Mesendoderm (in vitro differentiated cells): ENCODE data around the gene ME2. TPM values are rescaled to one million over a fixed set of nuclear protein-coding genes. Genes with fewer than 3 reads are reported as not detected.
"Not testable (repeated sequence)": the region's sequence is repeated elsewhere in the genome, so short reads cannot be mapped to it uniquely, and the experiment has no call there.

ENCODE experiments used
- DNase-seq: peaks from one replicate; pipeline ENCODE4 v3.0.0; 2013
- H2AK5ac ChIP-seq: 2 replicates; pipeline ENCODE4 v1.6.1; 2013; ENCODE audit warnings: low read length, inconsistent platforms
- H2BK120ac ChIP-seq: 2 replicates; pipeline ENCODE4 v1.6.1; 2013; ENCODE audit warnings: low read depth, mild to moderate bottlenecking, low read length, moderate library complexity, mixed read lengths
- H2BK15ac ChIP-seq: replicated peaks from 2 replicates; pipeline ENCODE4 v1.6.1; 2013; ENCODE audit warnings: low read depth, mild to moderate bottlenecking, moderate library complexity
- H2BK5ac ChIP-seq: 2 replicates; pipeline ENCODE4 v1.6.1; 2013; ENCODE audit warnings: low read length, inconsistent platforms
- H3K18ac ChIP-seq: 2 replicates; pipeline ENCODE4 v1.6.1; 2013; ENCODE audit warnings: mild to moderate bottlenecking, low read length, mixed read lengths
- H3K23ac ChIP-seq: one replicate; pipeline ENCODE4 v1.6.1; 2013; ENCODE audit warnings: low read length
- H3K27ac ChIP-seq: 2 replicates; pipeline ENCODE4 v1.5.1; 2013; ENCODE audit warnings: low read depth, mild to moderate bottlenecking, inconsistent platforms, low read length, moderate library complexity
- H3K27me3 ChIP-seq: 2 replicates; pipeline ENCODE4 v1.6.1; 2013; ENCODE audit warnings: low read length, control low read depth, mild to moderate bottlenecking, inconsistent platforms; ENCODE audit not compliant: insufficient read depth, poor library complexity
- H3K36me3 ChIP-seq: 2 replicates; pipeline ENCODE4 v1.6.1; 2013; ENCODE audit warnings: low read length, inconsistent platforms; ENCODE audit not compliant: control insufficient read depth, insufficient read depth
- H3K4ac ChIP-seq: one replicate; pipeline ENCODE4 v1.6.1; 2013; ENCODE audit warnings: low read depth, mild to moderate bottlenecking, low read length, moderate library complexity
- H3K4me1 ChIP-seq: 2 replicates; pipeline ENCODE4 v1.6.1; 2013; ENCODE audit warnings: low read depth, low read length, inconsistent platforms; ENCODE audit not compliant: control insufficient read depth
- H3K4me2 ChIP-seq: 2 replicates; pipeline ENCODE4 v1.6.1; 2013; ENCODE audit warnings: low read length
- H3K4me3 ChIP-seq: 2 replicates; pipeline ENCODE4 v1.5.1; 2013; ENCODE audit warnings: mild to moderate bottlenecking, low read length
- H3K56ac ChIP-seq: one replicate; pipeline ENCODE4 v1.6.1; 2013; ENCODE audit warnings: low read length
- H3K79me1 ChIP-seq: 2 replicates; pipeline ENCODE4 v1.6.1; 2013; ENCODE audit warnings: low read length, inconsistent platforms
- H3K79me2 ChIP-seq: 2 replicates; pipeline ENCODE4 v1.6.1; 2013; ENCODE audit warnings: mild to moderate bottlenecking, low read length; ENCODE audit not compliant: control insufficient read depth, insufficient read depth
- H3K9ac ChIP-seq: 2 replicates; pipeline ENCODE4 v1.6.1; 2013; ENCODE audit warnings: low read length, inconsistent platforms
- H4K5ac ChIP-seq: one replicate; pipeline ENCODE4 v1.6.1; 2013; ENCODE audit warnings: low read length
- H4K8ac ChIP-seq: one replicate; pipeline ENCODE4 v1.6.1; 2013; ENCODE audit warnings: low read depth, mild to moderate bottlenecking, control low read depth, low read length, moderate library complexity
- WGBS: extraction: QIAGEN DNeasy Blood & Tissue Kit; methylation state at CpG from one replicate; pipeline ENCODE4 v1.1.7; 2013; ENCODE audit warnings: low lambda C conversion rate, missing lambda C conversion rate; ENCODE audit not compliant: insufficient coverage; ENCODE audit errors: extremely low coverage; 5-methylcytosine and 5-hydroxymethylcytosine counted together
- polyA plus RNA-seq, 2 experiments: library from polyadenylated mRNA; stranded (reverse); fragments of 200-250 nt; gene quantifications; one replicate each; pipeline ENCODE4 v1.2.3, GENCODE V29; 2013

Gene ME2
- 41.0 TPM for polyA plus RNA-seq (2013, experiment 1 of 2)
- 42.1 TPM for polyA plus RNA-seq (2013, experiment 2 of 2)

GRCh38 chr18:50878345-50879301, at the start of gene ME2:
TSS of gene ME2 (plus strand) at chr18:50879118. CDS start at chr18:50895821, 16,703 bp downstream.
- peak within 1 kb of the TSS; percentile 45 for H3K23ac ChIP-seq
- peak within 1 kb of the TSS; percentile 70 for H3K4me3 ChIP-seq
- DNase-seq: peak; percentile 93
- peak within 1 kb of the TSS; percentile 77 for H3K9ac ChIP-seq
- H4K5ac ChIP-seq: no peak within 1 kb of the TSS
- H2AK5ac ChIP-seq: no peak within 1 kb of the TSS
- H2BK120ac ChIP-seq: no peak within 1 kb of the TSS
- H3K4ac ChIP-seq: peak within 1 kb of the TSS; percentile 49
- peaks cover 2% of the 10 kb centered on the region for H3K79me1 ChIP-seq
- H3K4me1 ChIP-seq: peaks cover 3% of the 10 kb centered on the region
- H3K79me2 ChIP-seq: peaks cover 8% of the 10 kb centered on the region
- H3K36me3 ChIP-seq: no peaks in the 10 kb centered on the region
- no peak within 1 kb of the TSS for H2BK5ac ChIP-seq
- H3K18ac ChIP-seq: peak within 1 kb of the TSS; percentile 72
- H3K27me3 ChIP-seq: no peaks in the 10 kb centered on the region
- no CpG with 5 or more reads among the region's 78 CpGs for WGBS
- H4K8ac ChIP-seq: no peak within 1 kb of the TSS
- H2BK15ac ChIP-seq: no peak within 1 kb of the TSS
- H3K56ac ChIP-seq: peak within 1 kb of the TSS; percentile 91
- H3K27ac ChIP-seq: peak within 1 kb of the TSS; percentile 93
- peak within 1 kb of the TSS; percentile 93 for H3K4me2 ChIP-seq

DNA sequence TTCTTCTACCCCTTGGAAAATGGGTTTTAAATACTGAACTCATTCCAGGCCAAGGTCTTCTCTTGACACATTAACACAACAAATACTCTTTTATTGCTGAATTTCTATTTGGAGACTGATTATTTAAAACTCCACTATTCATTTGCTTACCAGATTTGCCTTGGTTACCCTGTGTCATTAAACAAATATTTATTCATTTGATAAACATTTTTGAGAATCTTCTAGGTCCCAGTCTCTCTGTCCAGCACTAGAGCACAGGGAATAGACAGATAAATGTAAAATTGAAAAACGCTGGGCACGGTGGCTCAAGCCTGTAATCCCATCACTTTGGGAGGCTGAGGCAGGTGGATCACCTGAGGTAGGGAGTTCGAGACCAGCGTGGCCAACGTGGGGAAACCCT, 49.3 kb upstream of the ME2 start:
- Histone ChIP-seq H2BK15ac (no peak overlapping the region), H3K4me1 (no peaks in the 10 kb centered on the region), H3K4ac (no peak overlapping the region), H2BK120ac (no peak overlapping the region), H3K9ac (no peak overlapping the region), H2AK5ac (no peak overlapping the region), H3K27me3 (no peaks in the 10 kb centered on the region), H3K79me2 (no peaks in the 10 kb centered on the region), H3K27ac (no peak overlapping the region), H3K23ac (no peak overlapping the region), H3K4me3 (no peak overlapping the region), H3K18ac (no peak overlapping the region), H3K79me1 (no peaks in the 10 kb centered on the region), H4K8ac (no peak overlapping the region), H3K4me2 (no peak overlapping the region), H2BK5ac (no peak overlapping the region), H3K56ac (no peak overlapping the region), H4K5ac (no peak overlapping the region), H3K36me3 (no peaks in the 10 kb centered on the region)
- no peak for DNase-seq
- no CpG with 5 or more reads among the region's 5 CpGs for WGBS

DNA sequence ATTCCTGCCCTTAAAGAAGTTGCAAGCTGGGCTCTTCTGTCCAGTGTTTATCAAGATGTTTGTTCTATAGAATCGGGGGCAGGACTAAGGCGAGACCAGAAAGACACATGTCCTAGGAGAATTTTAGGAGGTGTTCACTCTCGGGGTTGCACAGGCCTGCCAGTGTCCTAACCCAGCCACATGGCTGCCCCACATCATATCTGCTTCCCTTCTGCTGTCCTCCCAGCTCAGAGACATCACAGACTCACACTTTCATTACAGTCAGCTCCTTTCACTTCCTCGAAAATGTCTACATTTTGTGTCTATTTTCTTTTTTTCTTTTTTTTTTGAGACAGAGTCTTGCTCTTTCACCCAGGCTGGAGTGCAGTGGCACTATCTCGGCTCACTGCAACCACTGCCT, 48.4 kb upstream of the ME2 start:
- Histone ChIP-seq H2BK5ac (no peak overlapping the region), H2AK5ac (no peak overlapping the region), H3K9ac (no peak overlapping the region), H3K36me3 (no peaks in the 10 kb centered on the region), H4K8ac (no peak overlapping the region), H3K27me3 (no peaks in the 10 kb centered on the region), H3K4me2 (no peak overlapping the region), H3K27ac (no peak overlapping the region), H3K79me2 (no peaks in the 10 kb centered on the region), H3K56ac (no peak overlapping the region), H3K4me3 (no peak overlapping the region), H3K18ac (no peak overlapping the region), H3K23ac (no peak overlapping the region), H2BK15ac (no peak overlapping the region), H2BK120ac (no peak overlapping the region), H3K4me1 (no peaks in the 10 kb centered on the region), H3K79me1 (no peaks in the 10 kb centered on the region), H4K5ac (no peak overlapping the region), H3K4ac (no peak overlapping the region)
- no CpG with 5 or more reads among the region's 5 CpGs for WGBS
- no peak for DNase-seq

GRCh38 chr18:50832754-50833153, 46.2 kb upstream of the ME2 start:
- H3K4ac ChIP-seq: no peak overlapping the region
- no peak overlapping the region for H4K5ac ChIP-seq
- no peak overlapping the region for H3K56ac ChIP-seq
- no peak overlapping the region for H2AK5ac ChIP-seq
- no peaks in the 10 kb centered on the region for H3K79me1 ChIP-seq
- no peak overlapping the region for H3K9ac ChIP-seq
- no peaks in the 10 kb centered on the region for H3K36me3 ChIP-seq
- H3K4me2 ChIP-seq: no peak overlapping the region
- H3K79me2 ChIP-seq: no peaks in the 10 kb centered on the region
- H2BK5ac ChIP-seq: no peak overlapping the region
- WGBS: no CpG with 5 or more reads among the region's 2 CpGs
- H3K4me1 ChIP-seq: no peaks in the 10 kb centered on the region
- H3K4me3 ChIP-seq: no peak overlapping the region
- no peak for DNase-seq
- H3K27me3 ChIP-seq: no peaks in the 10 kb centered on the region
- H3K18ac ChIP-seq: no peak overlapping the region
- no peak overlapping the region for H3K23ac ChIP-seq
- H4K8ac ChIP-seq: no peak overlapping the region
- H3K27ac ChIP-seq: no peak overlapping the region
- no peak overlapping the region for H2BK120ac ChIP-seq
- H2BK15ac ChIP-seq: no peak overlapping the region

DNA sequence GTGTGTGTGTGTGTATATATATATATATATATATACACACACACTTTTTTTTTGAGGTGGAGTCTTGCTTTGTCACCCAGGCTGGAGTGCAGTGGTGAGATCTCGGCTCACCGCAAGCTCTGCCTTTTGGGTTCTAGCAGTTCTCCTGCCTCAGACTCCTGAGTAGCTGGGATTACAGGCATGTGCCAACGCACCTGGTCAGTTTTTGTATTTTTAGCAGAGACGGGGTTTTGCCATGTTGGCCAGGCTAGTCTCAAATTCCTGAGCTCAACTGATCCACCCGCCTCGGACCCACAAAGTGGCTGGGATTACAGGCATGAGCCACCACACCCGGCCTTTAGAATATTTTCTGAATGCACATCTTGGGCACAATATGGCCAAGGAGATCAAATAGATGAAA, 45.4 kb upstream of the ME2 start:
- H4K5ac ChIP-seq, DNase-seq, H3K9ac ChIP-seq: not testable (repeated sequence)

More for the DNA sequence above, 45.4 kb upstream of the ME2 start:
- H3K23ac ChIP-seq, H3K79me2 ChIP-seq, H2BK5ac ChIP-seq, H3K4ac ChIP-seq, H2AK5ac ChIP-seq, H3K18ac ChIP-seq, H2BK120ac ChIP-seq, H3K79me1 ChIP-seq, H3K4me3 ChIP-seq, H3K27ac ChIP-seq, H3K4me2 ChIP-seq, H3K56ac ChIP-seq, H3K36me3 ChIP-seq, H4K8ac ChIP-seq, H2BK15ac ChIP-seq, H3K4me1 ChIP-seq, H3K27me3 ChIP-seq: not testable (repeated sequence)
- WGBS: no CpG with 5 or more reads among the region's 7 CpGs
